ENCODE measurements around the gene TRIM63.

The TRIM63 gene

DNA sequence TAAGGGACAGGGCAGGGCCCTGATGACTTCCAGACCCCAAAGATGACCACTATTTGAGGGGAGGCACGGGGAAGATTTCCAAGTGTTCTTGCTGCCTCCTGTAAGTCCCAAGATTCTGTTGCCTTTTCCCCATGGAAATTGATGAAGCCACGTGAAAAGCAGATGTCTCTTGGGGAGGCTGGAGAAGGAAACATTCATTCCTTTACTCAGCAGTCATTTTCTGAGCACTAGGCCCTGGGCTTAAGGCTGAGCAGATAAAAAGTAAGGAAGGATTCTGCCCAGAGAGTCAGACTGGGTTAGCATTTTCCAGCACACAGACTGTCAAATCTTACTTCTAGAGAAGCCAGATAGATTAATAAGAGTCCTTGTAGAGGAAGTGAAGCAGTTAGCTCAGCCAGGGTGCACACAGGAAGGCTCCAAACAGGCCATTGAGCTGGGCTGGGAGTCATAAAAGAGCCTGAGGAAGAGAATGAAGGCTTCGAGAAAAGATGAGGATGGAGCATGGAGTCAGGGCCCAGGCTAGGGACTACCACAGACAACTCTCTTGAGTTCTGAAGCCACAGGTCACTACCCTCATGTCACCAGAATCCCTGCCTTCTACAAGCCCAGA, 35.7 kb downstream of the TRIM63 start:
- no peak for FAIRE-seq

- FAIRE-seq: no peak
Observed at GRCh38 chr1:26031196-26031595, 36.2 kb downstream of the TRIM63 start.

DNA sequence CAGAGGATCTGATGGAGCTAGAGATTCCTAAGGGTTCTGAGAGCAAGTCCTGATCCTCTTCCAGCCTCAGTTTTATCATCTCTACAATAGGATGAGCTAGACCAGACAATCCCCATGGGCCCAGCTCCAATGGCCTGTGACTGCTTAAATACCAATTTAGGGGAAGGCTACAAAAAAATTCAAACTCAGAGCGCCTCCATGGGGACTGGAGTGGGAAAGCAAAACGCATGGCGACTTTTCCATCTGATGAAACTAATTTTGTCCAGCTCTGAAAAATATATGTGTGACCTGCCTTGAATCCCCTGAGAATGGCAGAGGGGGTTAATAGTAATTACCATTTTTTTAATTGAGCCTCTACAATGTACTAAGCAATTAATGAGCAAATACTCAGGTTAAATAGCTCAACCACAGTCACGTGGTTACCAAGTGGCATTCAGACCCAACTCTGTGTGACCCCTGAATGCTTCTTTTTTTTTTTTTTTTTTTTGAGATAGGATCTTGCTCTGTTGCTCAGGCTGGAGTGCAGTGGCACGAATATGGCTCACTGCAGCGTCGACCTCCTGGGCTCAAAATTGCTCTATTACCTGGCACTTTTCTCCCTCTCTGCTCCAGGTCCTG, 37.5 kb downstream of the TRIM63 start:
- FAIRE-seq: no peak

DNA sequence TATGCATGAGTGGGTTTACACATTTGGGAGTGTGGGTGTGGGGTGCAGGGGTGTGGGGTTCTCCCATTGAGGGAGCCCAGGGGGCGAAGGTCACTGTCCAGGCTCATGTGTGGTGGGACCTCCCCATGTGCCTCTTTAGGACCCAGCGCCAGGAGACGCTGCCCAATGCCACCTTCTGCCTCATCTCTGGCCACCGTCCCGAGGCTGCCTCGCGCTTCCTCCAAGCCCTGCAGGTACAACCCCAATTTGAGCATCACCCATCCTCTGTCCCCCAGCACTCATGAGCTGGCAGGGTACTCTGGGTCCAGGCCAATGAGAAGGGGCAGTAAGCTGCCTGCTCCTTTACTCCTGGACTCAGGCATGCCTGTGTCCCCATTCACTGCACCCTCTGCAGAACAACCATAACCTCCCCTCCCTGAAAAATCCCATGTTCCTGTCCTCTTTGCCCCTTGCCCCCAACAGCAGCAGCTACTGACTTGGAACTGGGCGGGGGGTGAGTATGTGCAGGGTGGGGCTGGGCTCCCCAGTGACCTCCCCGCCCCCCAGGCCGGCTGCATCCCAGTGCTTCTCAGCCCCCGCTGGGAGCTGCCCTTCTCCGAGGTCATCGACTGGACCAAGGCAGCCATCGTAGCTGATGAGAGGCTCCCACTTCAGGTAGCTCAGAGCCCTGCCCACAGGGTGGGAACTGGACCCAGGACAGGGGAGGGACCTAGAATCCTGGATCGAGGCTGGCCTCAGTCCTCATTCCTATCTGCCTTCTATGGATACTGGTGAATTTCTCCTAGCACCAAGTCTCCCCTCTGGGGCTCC, 38.2 kb downstream of the TRIM63 start:
- FAIRE-seq: no peak

DNA sequence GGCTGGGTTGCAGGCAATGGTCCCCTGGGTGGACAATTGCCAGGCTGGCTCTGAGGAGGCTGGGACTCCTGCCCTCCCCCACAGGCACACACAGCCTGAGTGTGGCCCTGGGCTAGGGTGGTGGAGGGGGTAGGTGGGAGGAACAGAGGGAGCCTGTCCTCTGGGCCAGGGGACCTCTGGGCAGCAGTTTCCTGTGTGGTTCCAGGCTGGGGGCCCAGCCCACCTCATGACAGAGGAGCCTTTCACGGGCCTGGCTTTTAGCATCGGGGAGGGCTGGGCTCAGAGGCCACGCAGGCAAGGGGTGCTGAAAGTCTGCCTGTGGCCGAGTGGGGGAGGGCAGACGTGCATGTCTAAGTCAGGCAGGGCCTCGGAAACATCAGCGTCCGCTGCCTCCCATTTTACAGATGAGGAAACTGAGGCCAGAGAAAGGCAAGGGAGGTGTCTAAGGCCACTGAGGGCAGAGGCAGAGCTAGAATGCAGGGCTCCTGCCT, 38.9 kb downstream of the TRIM63 start:
- FAIRE-seq: no peak

GRCh38 chr1:26027716-26028489, 39.5 kb downstream of the TRIM63 start:
- FAIRE-seq: no peak

- FAIRE-seq: no peak
Observed at GRCh38 chr1:26025517-26025916, 41.9 kb downstream of the TRIM63 start.

DNA sequence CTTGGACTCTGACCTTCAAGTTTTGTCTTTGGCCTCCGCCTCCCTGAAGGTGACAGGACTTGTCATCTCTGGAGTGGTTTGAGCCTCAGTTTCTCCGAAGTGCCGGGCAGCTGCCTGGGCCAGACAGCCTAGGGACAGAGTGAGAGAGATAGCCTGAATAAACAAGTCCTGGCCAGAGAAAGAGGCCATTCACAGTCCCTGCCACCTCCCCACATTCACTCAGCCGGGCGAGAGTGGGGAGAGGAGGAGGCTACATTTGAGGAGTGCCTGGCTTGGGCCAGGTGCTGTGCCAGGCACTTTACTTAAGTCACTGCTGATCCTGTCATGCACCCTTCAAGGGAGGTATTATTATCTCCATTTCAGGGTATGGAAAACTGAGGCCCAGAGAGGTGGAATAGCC, 42.4 kb downstream of the TRIM63 start:
- no peak for FAIRE-seq

DNA sequence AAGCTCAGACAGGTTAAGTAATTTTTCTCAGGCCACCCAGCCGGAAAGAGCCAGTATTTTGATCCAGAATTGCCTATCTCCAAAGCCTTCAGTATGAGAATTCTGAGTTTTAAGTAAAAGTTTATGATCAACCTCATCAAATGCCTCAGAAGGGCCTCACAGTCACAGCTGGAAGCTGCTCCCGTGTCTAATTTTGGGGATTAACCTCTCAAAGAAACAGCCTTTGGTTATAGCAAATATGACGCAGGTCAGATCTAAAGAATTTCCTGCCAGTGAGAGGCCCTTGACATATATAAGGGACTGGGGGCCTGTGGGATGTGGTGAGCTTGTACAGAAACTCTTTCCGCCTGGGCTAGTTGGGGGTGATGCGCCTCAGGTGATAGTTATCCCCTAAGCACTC, 43.6 kb downstream of the TRIM63 start:
- no peak for FAIRE-seq

DNA sequence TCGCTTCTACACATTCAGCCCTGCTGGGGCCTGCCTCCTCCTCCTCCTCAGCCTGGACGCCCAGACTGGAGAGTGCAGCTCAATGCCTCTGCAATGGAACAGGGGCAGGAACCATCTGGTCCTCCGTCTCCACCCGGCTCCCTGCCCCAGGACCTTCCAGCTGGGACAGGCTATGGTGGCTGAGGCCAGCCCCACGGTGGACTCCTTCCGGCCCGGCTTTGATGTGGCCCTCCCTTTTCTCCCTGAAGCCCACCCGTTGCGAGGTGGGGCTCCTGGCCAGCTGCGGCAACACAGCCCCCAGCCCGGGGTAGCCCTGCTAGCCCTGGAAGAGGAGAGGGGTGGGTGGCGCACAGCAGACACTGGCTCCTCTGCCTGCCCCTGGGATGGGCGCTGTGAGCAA, 44.4 kb downstream of the TRIM63 start:
- FAIRE-seq: no peak

DNA sequence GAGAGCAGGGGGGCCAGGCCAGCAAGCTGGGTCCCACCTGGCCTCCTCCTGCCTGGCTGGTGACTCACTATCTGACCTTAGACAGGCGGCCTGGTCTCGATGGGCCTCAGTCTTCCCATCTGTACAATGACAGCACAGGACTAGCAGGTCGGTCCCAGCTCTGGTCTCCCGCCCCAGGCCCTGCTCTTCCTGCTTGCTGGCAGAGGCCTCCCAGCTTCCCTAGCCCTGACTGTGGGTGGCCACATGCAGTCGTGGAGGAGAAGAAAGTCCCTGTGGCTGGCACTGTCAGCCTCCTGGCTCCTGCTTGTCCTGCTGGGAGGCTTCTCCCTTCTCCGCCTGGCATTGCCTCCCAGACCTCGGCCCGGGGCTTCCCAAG, 45.0 kb downstream of the TRIM63 start:
- no peak for FAIRE-seq

DNA sequence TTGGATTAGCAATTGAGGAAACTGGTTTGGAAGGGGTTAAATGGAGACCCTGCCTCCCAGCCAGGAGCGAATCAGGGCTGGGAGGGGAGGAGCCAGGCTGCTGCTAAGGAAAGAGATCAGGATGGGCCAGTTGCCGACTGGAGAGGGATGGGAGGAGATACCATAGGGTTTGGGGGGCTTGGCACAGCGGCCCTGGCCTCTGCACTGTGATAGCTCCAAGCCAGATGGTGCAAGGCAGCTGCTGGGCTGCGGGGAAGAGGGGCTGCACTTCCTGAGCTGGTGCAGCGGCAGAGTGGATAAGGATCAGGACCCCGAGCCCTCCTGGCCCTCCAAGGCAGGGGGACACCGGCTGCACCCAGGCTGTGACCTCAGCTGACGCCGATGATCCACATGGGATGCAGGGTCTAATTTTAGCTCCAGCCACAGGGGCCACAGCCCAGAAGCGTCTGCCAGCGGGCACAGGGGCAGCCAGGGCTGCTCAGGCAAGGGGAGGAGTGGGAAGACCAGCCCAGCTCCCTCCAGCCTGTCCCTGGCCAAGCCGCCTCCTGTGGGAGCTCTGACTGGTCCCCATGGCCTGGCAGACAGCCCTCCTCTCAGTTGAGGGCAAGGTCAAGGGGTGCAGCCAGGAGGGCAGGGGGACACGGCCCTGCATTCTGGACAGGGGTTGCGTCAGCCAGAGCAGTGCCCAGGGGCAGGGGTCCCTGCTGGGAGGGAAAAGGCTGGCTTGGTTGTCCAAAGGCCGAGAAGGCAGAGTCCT, 45.6 kb downstream of the TRIM63 start, which contains the start of gene EXTL1:
EXTL1 (plus strand) TSS at position 129 of the 757 bp plus-strand sequence. CDS start 872 bp downstream, outside the sequence.
- peak; percentile 82 for FAIRE-seq

GRCh38 chr1:26020941-26021646, 46.3 kb downstream of the TRIM63 start:
- no peak for FAIRE-seq

DNA sequence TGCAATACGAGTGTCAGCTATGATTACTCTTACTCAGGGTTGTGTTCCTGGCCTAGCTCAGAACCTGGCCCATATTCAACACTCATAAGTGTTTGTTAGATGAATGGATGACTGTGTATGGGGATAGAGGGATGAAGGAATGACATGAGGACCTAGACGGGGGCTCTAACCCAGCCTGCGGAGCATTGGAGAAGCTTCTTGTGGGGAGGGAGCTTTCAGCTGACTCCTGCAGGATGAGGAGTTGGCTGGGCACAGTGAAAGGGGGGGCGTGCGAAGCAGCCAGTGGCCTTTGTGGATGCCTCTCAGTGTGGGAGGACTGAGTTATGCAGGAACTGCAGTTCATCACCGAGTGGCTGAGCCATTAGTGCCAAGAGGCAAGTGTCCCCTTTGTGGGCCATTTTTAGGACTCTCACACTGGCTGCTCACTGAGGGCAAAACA, 47.1 kb downstream of the TRIM63 start:
- FAIRE-seq: no peak

DNA sequence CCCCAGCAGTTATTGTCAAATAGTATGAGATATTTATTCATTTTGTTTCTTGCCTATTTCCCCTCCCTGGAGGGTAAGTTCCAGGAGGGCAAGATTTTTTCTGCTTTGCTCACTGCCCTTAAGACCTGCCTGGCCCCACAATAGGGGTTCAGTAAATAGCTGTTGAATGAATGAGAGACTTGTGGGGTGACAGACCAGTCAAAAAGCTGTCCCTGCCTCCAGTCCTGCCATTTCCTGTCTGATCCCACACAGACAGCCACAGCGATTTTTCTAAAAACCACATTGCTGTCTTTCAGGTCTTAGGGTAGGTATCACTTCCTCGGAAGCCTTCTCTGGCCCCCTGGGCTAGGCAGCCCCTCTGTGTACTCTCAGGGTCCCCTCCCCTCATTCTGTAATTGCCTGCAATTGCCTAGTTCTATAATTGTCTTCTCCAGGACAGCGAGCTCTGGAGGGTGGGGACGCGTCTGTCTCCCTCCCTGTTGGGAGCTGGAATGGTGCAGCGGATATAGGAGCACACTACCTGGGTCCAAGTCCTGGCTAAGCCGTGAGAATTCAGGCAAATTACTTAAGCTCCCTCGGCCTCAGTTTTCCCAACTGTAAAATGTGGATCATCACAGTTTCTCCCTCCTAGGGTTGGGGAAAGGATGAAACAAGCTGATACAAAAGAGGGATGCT, 47.7 kb downstream of the TRIM63 start:
- FAIRE-seq: no peak

- no peak for FAIRE-seq
Observed at GRCh38 chr1:26017606-26018005, 49.8 kb downstream of the TRIM63 start.

- no peak for FAIRE-seq
Observed at GRCh38 chr1:26016953-26017545, 50.4 kb downstream of the TRIM63 start.

DNA sequence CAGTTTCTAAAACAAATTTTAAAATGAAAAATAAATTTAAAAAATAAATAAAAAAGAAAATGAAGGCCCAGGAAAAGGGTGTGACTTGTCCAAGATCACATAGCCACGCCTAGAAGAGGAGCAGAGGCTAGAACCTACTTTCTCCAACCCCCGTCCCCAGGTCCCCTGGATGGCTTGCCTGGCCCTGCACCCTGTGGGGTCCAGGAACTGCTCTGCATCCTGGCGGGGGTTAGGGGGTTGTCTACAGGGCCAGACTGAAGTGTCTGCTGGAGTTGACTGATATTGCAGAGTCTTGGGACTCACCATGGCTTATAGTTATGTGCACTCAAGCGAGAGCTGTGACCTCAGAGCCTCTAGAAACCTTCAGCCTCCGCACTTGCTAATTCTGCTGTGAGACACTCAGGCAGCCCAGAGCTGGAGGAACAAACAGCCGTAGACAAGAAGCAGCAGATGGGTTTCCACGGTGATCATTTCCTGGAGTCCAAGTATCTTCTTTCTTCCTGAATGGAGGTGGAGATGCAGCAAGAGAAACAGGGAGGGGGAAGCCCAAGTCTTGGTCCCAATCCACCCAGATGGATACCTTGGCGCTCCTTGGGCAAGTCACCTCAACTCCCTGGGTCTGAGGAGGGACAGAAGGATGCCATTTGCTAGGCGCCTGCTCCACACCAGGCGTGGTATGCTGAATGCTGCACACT, 51.0 kb downstream of the TRIM63 start:
- FAIRE-seq: no peak

- no peak for FAIRE-seq
Observed at GRCh38 chr1:26015358-26015757, 52.1 kb downstream of the TRIM63 start.

DNA sequence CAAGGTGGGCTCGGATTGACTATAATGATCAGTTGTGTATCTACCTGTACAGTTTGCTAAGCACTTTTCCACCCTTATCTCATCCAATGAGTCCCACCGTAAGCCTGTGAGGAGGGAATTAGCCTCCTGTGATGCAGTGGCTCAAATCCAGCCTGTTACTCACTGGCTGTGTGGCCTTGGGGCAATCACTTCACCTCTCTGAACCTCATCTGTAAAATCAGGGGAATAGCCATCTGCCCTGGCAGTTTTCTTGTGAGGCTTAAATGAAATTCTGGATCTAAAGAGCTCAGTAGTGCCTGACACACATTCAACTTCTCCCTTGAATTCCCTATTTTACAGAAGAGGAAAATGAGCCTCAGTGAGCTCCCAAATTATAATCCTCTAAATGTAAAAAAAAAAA, 53.3 kb downstream of the TRIM63 start:
- FAIRE-seq: no peak
